Natural killer cell treated with Interleukin-12 subunit alpha and Interleukin-12 subunit beta and Interleukin-15 and Interleukin-18, amount 100 ng/mL, for 72 hours (primary cell): ENCODE measurements around the gene C12orf50. TPM values are rescaled to one million over a fixed set of nuclear protein-coding genes. Genes with fewer than 3 reads are reported as not detected.

Experiments used
- ATAC-seq, 2 donors: fragments of 150-1000 bp; cut with Tn5 transposase in 1 of 2; sonication (Bioruptor Pico), chemical (Tn5 transposase) in 1 of 2; 2 replicates each; pipeline ENCODE4 v1.10.0; 2021
- DNase-seq: peaks from one replicate; pipeline ENCODE4 v3.0.0; 2022; ENCODE audit warnings: low spot score
- H3K27ac Mint-ChIP-seq, 2 donors: 1 replicate in 1 of 2; 2 replicates in 1 of 2; pipeline ENCODE4 v1.8.0; 2022; ENCODE audit warnings: mixed read lengths in 2 of 2, mild to moderate bottlenecking in 1 of 2, moderate library complexity in 1 of 2
- H3K27me3 Mint-ChIP-seq, 2 donors: 1 replicate in 1 of 2; 2 replicates in 1 of 2; pipeline ENCODE4 v1.8.0; 2022; ENCODE audit warnings: mixed read lengths in 2 of 2
- H3K36me3 Mint-ChIP-seq: one replicate; pipeline ENCODE4 v1.8.0; 2022; ENCODE audit warnings: mixed read lengths
- H3K4me1 Mint-ChIP-seq, 2 donors: 1 replicate in 1 of 2; 2 replicates in 1 of 2; pipeline ENCODE4 v1.8.0; 2022; ENCODE audit warnings: low read depth in 2 of 2, mixed read lengths in 2 of 2, mild to moderate bottlenecking in 1 of 2
- H3K4me3 Mint-ChIP-seq: one replicate; pipeline ENCODE4 v1.8.0; 2022; ENCODE audit warnings: mixed read lengths
- H3K9me3 Mint-ChIP-seq: 2 replicates; pipeline ENCODE4 v1.8.0; 2022; ENCODE audit warnings: mixed read lengths
- total RNA-seq, 2 donors: library from RNA; stranded (reverse); gene quantifications; one replicate each; pipeline ENCODE4 v1.2.3, GENCODE V29; 2022

C12orf50 gene
- total RNA-seq, 2 donors from 2014 or later = not detected

DNA sequence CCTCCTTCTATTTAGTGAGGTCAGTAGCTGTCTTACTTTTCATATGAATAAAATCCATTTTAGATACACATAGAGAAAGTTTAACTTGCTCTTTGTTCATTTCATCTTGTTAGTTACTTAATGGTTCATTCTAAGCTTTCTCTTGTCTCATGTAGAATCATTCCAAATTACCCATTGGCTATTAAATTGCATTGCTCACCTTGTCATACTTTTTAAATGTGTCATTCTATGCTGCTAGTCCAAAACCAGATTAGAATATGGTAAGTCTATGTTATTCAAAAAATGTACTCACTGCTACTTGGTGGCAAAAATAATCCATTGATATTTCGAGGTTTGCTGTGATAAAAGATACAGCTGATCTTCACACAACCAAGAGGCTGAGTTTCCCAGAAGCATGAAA lies 3.0 kb downstream of the C12orf50 start:
- DNase-seq = no peak
- no peak overlapping the region for H3K27ac Mint-ChIP-seq
- H3K36me3 Mint-ChIP-seq = no peaks in the 10 kb centered on the region
- no peak overlapping the region for H3K4me3 Mint-ChIP-seq
- no peak for ATAC-seq
- H3K27me3 Mint-ChIP-seq = peaks cover 11 to 23% of the 10 kb centered on the region in 2 donors
- H3K4me1 Mint-ChIP-seq = no peaks in the 10 kb centered on the region
- H3K9me3 Mint-ChIP-seq = peaks cover 4% of the 10 kb centered on the region

DNA sequence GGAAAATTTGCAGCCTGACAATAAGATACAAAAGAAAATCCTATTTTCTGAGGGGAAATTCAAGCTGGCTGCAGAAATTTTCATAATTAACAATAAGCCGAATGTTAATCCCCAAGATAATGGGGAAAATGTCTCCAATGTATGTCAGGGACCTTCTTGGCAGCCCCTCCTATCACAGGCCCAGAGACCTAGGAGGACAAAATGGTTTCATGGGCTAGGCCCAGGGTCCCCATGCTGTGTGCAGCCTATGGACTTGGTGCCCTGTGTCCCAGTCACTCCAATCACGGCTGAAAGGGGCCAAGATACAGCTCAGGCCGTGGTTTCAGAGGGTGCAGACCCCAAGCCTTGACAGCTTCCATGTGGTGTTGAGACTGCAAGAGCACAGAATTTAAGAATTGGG lies 11.2 kb downstream of the C12orf50 start:
- H3K9me3 Mint-ChIP-seq = peaks cover 6% of the 10 kb centered on the region
- peaks cover 13 to 31% of the 10 kb centered on the region in 2 donors for H3K27me3 Mint-ChIP-seq
- H3K4me1 Mint-ChIP-seq = no peaks in the 10 kb centered on the region
- no peaks in the 10 kb centered on the region for H3K36me3 Mint-ChIP-seq
- DNase-seq (no peak), ATAC-seq (no peak)
- no peak overlapping the region for H3K4me3 Mint-ChIP-seq
- H3K27ac Mint-ChIP-seq = no peak overlapping the region

DNA sequence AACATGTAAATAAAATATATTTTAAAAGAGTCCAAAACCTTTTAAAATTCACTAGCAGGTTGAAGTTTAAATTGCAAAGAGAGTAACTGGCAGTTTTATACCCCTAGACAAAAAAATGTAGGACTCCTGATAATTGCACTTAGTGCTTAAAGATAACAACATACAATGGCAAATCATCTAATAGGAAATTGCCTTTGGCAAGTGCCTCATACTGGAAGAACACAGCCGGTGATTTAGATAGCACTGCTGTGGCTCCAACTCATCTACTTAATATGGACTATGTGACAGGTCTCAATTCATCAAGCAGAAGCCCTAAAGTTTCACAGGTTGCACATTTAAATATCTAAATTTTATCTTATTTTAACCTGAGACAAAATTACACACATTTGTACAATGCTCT lies 13.4 kb downstream of the C12orf50 start:
- no peak overlapping the region for H3K27ac Mint-ChIP-seq
- ATAC-seq (no peak), DNase-seq (no peak)
- H3K27me3 Mint-ChIP-seq = peaks cover 10 to 18% of the 10 kb centered on the region in 2 donors
- H3K4me3 Mint-ChIP-seq = no peak overlapping the region
- peaks cover 2% of the 10 kb centered on the region for H3K9me3 Mint-ChIP-seq
- H3K36me3 Mint-ChIP-seq = no peaks in the 10 kb centered on the region
- no peaks in the 10 kb centered on the region for H3K4me1 Mint-ChIP-seq

DNA sequence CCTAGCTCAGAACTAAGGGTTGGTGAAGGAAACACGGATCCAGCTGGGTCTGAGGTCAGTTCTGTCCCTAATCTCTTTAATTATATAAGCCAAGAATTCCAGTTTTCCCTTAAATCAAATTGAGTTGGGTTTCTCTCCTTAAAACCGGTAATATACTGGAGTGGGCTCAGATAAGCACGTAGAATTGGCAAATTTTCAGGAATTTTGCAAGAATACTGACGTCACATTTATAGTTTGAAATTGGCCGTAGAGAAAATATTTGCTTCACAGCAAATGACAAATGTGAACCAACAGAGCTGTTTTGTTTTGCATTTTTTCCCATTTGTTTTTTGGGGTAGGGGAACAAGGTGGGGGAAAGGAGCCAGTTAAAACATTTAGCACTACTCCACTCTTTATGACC lies 17.4 kb downstream of the C12orf50 start:
- Mint-ChIP-seq H3K9me3 (peaks cover 2% of the 10 kb centered on the region), H3K4me3 (no peak overlapping the region), H3K36me3 (no peaks in the 10 kb centered on the region), H3K27me3 (peaks cover 5 to 8% of the 10 kb centered on the region in 2 donors), H3K27ac (no peak overlapping the region), H3K4me1 (no peaks in the 10 kb centered on the region)
- DNase-seq (no peak), ATAC-seq (no peak)

- ATAC-seq (no peak), DNase-seq (no peak)
- no peaks in the 10 kb centered on the region for H3K9me3 Mint-ChIP-seq
- H3K36me3 Mint-ChIP-seq = no peaks in the 10 kb centered on the region
- H3K27ac Mint-ChIP-seq = no peak overlapping the region
- no peak overlapping the region for H3K4me3 Mint-ChIP-seq
- H3K27me3 Mint-ChIP-seq = peaks cover 3 to 8% of the 10 kb centered on the region in 2 donors
- H3K4me1 Mint-ChIP-seq = no peaks in the 10 kb centered on the region
Measured at GRCh38 chr12:88006351-88006750, 22.9 kb downstream of the C12orf50 start.

DNA sequence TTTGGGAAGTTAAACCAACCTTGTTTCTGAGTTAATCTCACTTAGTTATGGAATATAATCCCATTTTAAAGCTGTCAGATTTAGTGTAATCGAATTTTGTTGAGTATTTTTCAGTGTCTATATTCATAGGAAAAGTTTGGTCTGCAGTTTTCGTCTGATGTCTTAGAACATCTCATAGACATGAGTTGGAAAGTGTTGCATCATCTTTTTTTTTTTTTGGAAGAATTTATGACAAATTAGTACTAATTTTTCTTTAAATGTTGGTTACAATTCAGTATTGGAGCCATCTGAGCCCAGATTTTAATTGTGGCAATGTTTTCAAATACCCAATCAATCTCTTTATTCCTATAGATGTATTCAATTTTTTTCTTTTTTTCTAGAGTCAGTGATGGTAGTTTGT lies 27.9 kb downstream of the C12orf50 start:
- H3K27ac Mint-ChIP-seq = no peak overlapping the region
- H3K27me3 Mint-ChIP-seq = peaks cover 0 to 2% of the 10 kb centered on the region in 2 donors
- ATAC-seq = no peak
- no peak overlapping the region for H3K4me3 Mint-ChIP-seq
- DNase-seq = no peak
- H3K4me1 Mint-ChIP-seq = no peaks in the 10 kb centered on the region
- H3K36me3 Mint-ChIP-seq = no peaks in the 10 kb centered on the region
- no peaks in the 10 kb centered on the region for H3K9me3 Mint-ChIP-seq

DNA sequence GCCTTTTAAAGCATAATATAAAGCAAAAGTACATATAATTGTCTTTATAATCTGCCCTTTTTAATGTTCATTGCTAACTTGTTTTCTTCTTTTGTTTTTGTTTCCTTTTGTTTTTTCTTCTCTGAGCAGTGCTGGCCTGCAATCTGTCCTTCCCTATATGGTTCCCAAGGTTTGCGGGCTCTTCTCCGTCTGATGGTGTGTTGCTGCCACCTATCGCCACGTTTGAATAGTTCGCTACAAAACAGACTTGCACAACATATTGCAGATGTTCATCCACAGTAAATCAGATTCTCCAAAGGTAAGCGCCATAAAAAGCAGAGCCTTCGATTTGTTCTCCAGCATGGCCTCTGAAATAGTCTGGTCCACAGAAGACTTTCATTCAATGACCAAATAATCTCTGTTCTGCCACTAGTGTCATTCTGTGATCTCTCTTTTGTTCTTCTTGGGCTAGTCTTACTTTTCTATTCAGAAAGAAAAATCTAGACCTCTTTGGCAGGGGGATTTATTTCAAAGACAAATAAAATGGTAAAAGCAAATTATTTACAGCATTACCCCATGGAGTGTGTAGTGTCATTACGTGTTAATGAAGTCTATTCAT lies 33.5 kb downstream of the C12orf50 start:
- Mint-ChIP-seq H3K9me3 (no peaks in the 10 kb centered on the region), H3K4me3 (no peak overlapping the region), H3K27ac (no peak overlapping the region), H3K36me3 (no peaks in the 10 kb centered on the region), H3K27me3 (peaks cover 2 to 12% of the 10 kb centered on the region in 2 donors), H3K4me1 (no peaks in the 10 kb centered on the region)
- DNase-seq = no peak
- no peak for ATAC-seq

- ATAC-seq (no peak), DNase-seq (no peak)
- no peak overlapping the region for H3K27ac Mint-ChIP-seq
- H3K27me3 Mint-ChIP-seq = peaks cover 0 to 12% of the 10 kb centered on the region in 2 donors
- no peaks in the 10 kb centered on the region for H3K9me3 Mint-ChIP-seq
- no peaks in the 10 kb centered on the region for H3K36me3 Mint-ChIP-seq
- no peaks in the 10 kb centered on the region for H3K4me1 Mint-ChIP-seq
- no peak overlapping the region for H3K4me3 Mint-ChIP-seq
Measured at GRCh38 chr12:87991483-87991882, 37.7 kb downstream of the C12orf50 start.

DNA sequence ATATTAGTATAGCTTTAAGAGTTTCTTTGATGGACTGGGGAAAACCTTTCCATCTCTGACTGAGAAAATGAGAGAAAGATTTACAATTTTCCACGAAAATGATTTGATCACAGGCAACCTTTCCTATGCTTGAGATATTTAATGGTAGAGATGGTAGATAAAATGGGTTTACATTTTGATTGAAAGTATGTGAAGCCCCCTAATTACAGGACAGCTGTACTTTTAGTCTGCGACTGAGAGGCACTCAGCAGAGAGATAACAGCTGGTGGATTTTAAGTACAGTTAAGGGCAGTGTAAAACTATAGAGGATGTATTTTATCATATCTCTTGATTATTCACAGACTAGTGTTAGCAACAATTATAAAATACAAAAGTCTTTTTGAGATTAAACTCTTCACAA lies 40.7 kb downstream of the C12orf50 start:
- Mint-ChIP-seq H3K27me3 (peaks cover 0 to 12% of the 10 kb centered on the region in 2 donors), H3K9me3 (no peaks in the 10 kb centered on the region), H3K4me1 (no peaks in the 10 kb centered on the region), H3K27ac (no peak overlapping the region), H3K36me3 (no peaks in the 10 kb centered on the region), H3K4me3 (no peak overlapping the region)
- no peak for ATAC-seq
- no peak for DNase-seq

- Mint-ChIP-seq H3K9me3 (no peaks in the 10 kb centered on the region), H3K27me3 (no peaks in the 10 kb centered on the region), H3K4me1 (no peaks in the 10 kb centered on the region)
Measured at GRCh38 chr12:87985069-87985675, 44.0 kb downstream of the C12orf50 start.

GRCh38 chr12:87982208-87982607 lies 47.0 kb downstream of the C12orf50 start:
- DNase-seq (no peak), ATAC-seq (no peak)
- Mint-ChIP-seq H3K27me3 (no peaks in the 10 kb centered on the region), H3K4me3 (no peak overlapping the region), H3K27ac (no peak overlapping the region), H3K4me1 (no peaks in the 10 kb centered on the region), H3K9me3 (no peaks in the 10 kb centered on the region), H3K36me3 (no peaks in the 10 kb centered on the region)

More at GRCh38 chr12:87985069-87985675, 44.0 kb downstream of the C12orf50 start:
- Mint-ChIP-seq H3K4me3 (no peak overlapping the region), H3K36me3 (no peaks in the 10 kb centered on the region), H3K27ac (no peak overlapping the region)
- ATAC-seq (no peak), DNase-seq (no peak)

DNA sequence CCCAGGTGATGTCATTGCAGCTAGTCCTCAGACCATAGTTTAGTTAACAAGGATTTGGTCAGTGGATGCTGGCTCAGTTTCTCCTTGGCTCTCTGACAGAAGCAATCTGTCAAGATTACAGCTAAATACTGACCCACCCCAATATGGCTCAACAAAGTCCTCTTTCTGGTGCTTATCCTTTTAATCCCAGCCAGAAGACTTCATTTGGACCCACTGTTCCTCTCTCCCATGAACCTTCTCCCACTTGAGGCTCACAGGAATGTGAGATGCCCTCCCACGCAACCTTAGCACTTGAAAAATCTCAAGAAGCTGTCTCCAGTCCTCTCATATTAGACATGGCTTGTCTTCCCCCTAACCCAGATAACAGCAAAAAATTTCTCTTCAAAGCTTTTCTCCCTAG lies 47.7 kb downstream of the C12orf50 start:
- Mint-ChIP-seq H3K36me3 (no peaks in the 10 kb centered on the region), H3K4me1 (no peaks in the 10 kb centered on the region), H3K9me3 (no peaks in the 10 kb centered on the region), H3K4me3 (no peak overlapping the region), H3K27me3 (no peaks in the 10 kb centered on the region), H3K27ac (no peak overlapping the region)
- ATAC-seq (no peak), DNase-seq (no peak)

DNA sequence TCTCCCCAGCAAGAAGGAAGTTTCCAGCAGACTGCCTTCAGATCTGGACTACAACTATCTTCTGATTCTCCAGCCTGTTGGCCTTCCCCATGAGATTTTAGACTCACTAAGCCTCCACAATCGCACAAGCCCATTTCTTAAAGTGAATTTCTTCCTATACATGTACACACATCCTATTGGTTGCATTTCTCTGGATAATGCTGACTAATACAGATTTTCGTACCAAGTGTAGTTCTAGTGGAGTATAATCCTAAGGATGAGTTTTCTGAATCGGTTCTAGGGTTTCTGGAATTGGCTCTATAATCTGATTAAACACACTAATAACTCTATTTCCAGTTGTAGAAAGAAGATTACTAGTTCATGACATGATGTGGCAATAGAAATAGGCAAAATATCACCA lies 53.3 kb downstream of the C12orf50 start:
- no peaks in the 10 kb centered on the region for H3K36me3 Mint-ChIP-seq
- no peak for ATAC-seq

GRCh38 chr12:87967871-87968270 lies 61.3 kb downstream of the C12orf50 start:
- H3K27me3 Mint-ChIP-seq = no peaks in the 10 kb centered on the region
- peaks cover 10% of the 10 kb centered on the region for H3K9me3 Mint-ChIP-seq
- DNase-seq (no peak), ATAC-seq (no peak)
- no peak overlapping the region for H3K4me3 Mint-ChIP-seq
- H3K4me1 Mint-ChIP-seq = no peaks in the 10 kb centered on the region
- no peak overlapping the region for H3K27ac Mint-ChIP-seq
- H3K36me3 Mint-ChIP-seq = no peaks in the 10 kb centered on the region

More for the DNA sequence above, 53.3 kb downstream of the C12orf50 start:
- DNase-seq = no peak
- Mint-ChIP-seq H3K27me3 (no peaks in the 10 kb centered on the region), H3K4me1 (no peaks in the 10 kb centered on the region), H3K4me3 (no peak overlapping the region), H3K9me3 (peaks cover 10% of the 10 kb centered on the region), H3K27ac (no peak overlapping the region)

- Mint-ChIP-seq H3K36me3 (no peaks in the 10 kb centered on the region), H3K27me3 (no peaks in the 10 kb centered on the region), H3K4me3 (no peak overlapping the region), H3K9me3 (peaks cover 3% of the 10 kb centered on the region), H3K4me1 (no peaks in the 10 kb centered on the region), H3K27ac (no peak overlapping the region)
- ATAC-seq (no peak), DNase-seq (no peak)
Measured at GRCh38 chr12:87960566-87960965, 68.6 kb downstream of the C12orf50 start.
